ENCODE results near the gene ZNF792. TPM values are rescaled to one million over a fixed set of nuclear protein-coding genes. Genes with fewer than 3 reads are reported as not detected.

ZNF792 gene
- total RNA-seq, 1 donor from 2014 or later, result 10.4 TPM

- intact Hi-C loops (cut with DNase I), result no loop called here
- no peaks in the 10 kb centered on the region for H3K9me3 ChIP-seq
- DNase-seq (ENCODE audit: low spot score in 2 of 2), result no peak
Observed at GRCh38 chr19:35005256-35005977, 41.4 kb upstream of the ZNF792 start.

GRCh38 chr19:35004517-35005255 is 40.7 kb upstream of the ZNF792 start:
- Histone ChIP-seq H3K27me3 (no peaks in the 10 kb centered on the region), H3K4me1 (peaks cover 6 to 7% of the 10 kb centered on the region in 2 donors), H3K27ac (no peak overlapping the region), H3K36me3 (peaks cover 14% of the 10 kb centered on the region in 2 donors), H3K9me3 (no peaks in the 10 kb centered on the region), H3K4me3 (no peak overlapping the region)
- intact Hi-C loops (cut with DNase I), result no loop called here
- no peak for DNase-seq (ENCODE audit: low spot score in 2 of 2)
- no peak for TF ChIP-seq CTCF (IDR thresholded peaks at IDR 0.05)

More at GRCh38 chr19:35005256-35005977, 41.4 kb upstream of the ZNF792 start:
- Histone ChIP-seq H3K27ac (peak overlapping the region in 1 of 2 donors; percentile 7), H3K4me3 (no peak overlapping the region), H3K27me3 (no peaks in the 10 kb centered on the region), H3K4me1 (peaks cover 6 to 7% of the 10 kb centered on the region in 2 donors), H3K36me3 (peaks cover 22% of the 10 kb centered on the region in 2 donors)
- TF ChIP-seq CTCF (IDR thresholded peaks at IDR 0.05), result no peak

GRCh38 chr19:35002037-35002535 is 38.1 kb upstream of the ZNF792 start:
- no peak for DNase-seq (ENCODE audit: low spot score in 2 of 2)
- no peaks in the 10 kb centered on the region for H3K27me3 ChIP-seq
- H3K4me3 ChIP-seq, result peak overlapping the region in 1 of 2 donors; percentile 99
- H3K36me3 ChIP-seq, result peaks cover 5 to 7% of the 10 kb centered on the region in 2 donors
- intact Hi-C loops (cut with DNase I), result no loop called here
- TF ChIP-seq CTCF (IDR thresholded peaks at IDR 0.05), result no peak
- peaks cover 6 to 16% of the 10 kb centered on the region in 2 donors for H3K4me1 ChIP-seq
- peak overlapping the region in 1 of 2 donors; percentile 100 for H3K27ac ChIP-seq
- no peaks in the 10 kb centered on the region for H3K9me3 ChIP-seq

- H3K36me3 ChIP-seq, result peaks cover 4 to 5% of the 10 kb centered on the region in 2 donors
- peak overlapping the region; percentile 94 to 99 for H3K4me3 ChIP-seq
- TF ChIP-seq CTCF (IDR thresholded peaks at IDR 0.05), result no peak
- no peaks in the 10 kb centered on the region for H3K27me3 ChIP-seq
- H3K27ac ChIP-seq, result peak overlapping the region; percentile 95 to 100
- no peaks in the 10 kb centered on the region for H3K9me3 ChIP-seq
- no peak for DNase-seq (ENCODE audit: low spot score in 2 of 2)
- intact Hi-C loops (cut with DNase I), result loop anchor here (1.0 kb wide), 1 partner anchor 30 kb away; no protein-coding TSS in a partner anchor
- peaks cover 5 to 16% of the 10 kb centered on the region in 2 donors for H3K4me1 ChIP-seq
Observed at GRCh38 chr19:35000647-35001501, 36.8 kb upstream of the ZNF792 start.

GRCh38 chr19:35000338-35000646 is 36.3 kb upstream of the ZNF792 start:
- intact Hi-C loops (cut with DNase I), result loop anchor here (1.0 kb wide), 1 partner anchor 31 kb away; no protein-coding TSS in a partner anchor
- Histone ChIP-seq H3K36me3 (peaks cover 0 to 5% of the 10 kb centered on the region in 2 donors), H3K4me1 (peaks cover 4 to 16% of the 10 kb centered on the region in 2 donors), H3K27me3 (no peaks in the 10 kb centered on the region), H3K9me3 (no peaks in the 10 kb centered on the region), H3K27ac (peak overlapping the region; percentile 95 to 100), H3K4me3 (peak overlapping the region; percentile 94 to 99)
- TF ChIP-seq CTCF (IDR thresholded peaks at IDR 0.05), result no peak
- no peak for DNase-seq (ENCODE audit: low spot score in 2 of 2)
